ENCODE measurements around the gene PIK3R5. TPM values are rescaled to one million over a fixed set of nuclear protein-coding genes. Genes with fewer than 3 reads are reported as not detected.
A peak's percentile ranks its signal among the peaks of the same experiment; 100 is the strongest.

The PIK3R5 gene
- total RNA-seq, 1 experiment from 2014 or later: 5.9 TPM

GRCh38 chr17:8835106-8835505 is 130.4 kb downstream of the PIK3R5 start:
- Mint-ChIP-seq H3K4me1 (peaks cover 25% of the 10 kb centered on the region), H3K9me3 (0 out of 2 replicates have a peak, but pooled peaks cover 5% of the 10 kb centered on the region), H3K4me3 (no peak overlapping the region), H3K27ac (no peak overlapping the region), H3K27me3 (ENCODE audit: low read depth) (no peaks in the 10 kb centered on the region), H3K36me3 (no peaks in the 10 kb centered on the region)
- ATAC-seq (no peak), DNase-seq (ENCODE audit: low spot score) (no peak)
- POLR2A ChIA-PET: no interaction called here
- CTCF ChIA-PET: interaction anchor here (1.3 to 3.4 kb wide), 2 partner anchors 36 to 54 kb away, joined by 4 to 12 read pairs; partner anchors contain the start of gene MFSD6L
- TF ChIP-seq GRHL2 (CRISPR knock-in tag; IDR thresholded peaks at IDR 0.05; ENCODE audit: insufficient replicate concordance, severe bottlenecking): no peak
- no peak for TF ChIP-seq PRRX2 (CRISPR knock-in tag; IDR thresholded peaks at IDR 0.05)
- no peak for TF ChIP-seq ZNF423 (CRISPR knock-in tag; IDR thresholded peaks at IDR 0.05)

GRCh38 chr17:8832711-8833352 is 132.7 kb downstream of the PIK3R5 start:
- peak; percentile 87 for DNase-seq (ENCODE audit: low spot score)
- peaks cover 9% of the 10 kb centered on the region for H3K4me1 Mint-ChIP-seq
- H3K27me3 Mint-ChIP-seq (ENCODE audit: low read depth): no peaks in the 10 kb centered on the region
- H3K27ac Mint-ChIP-seq: no peak overlapping the region
- ChIA-PET CTCF (interaction anchor here (0.5 to 5.0 kb wide), 39 partner anchors 9 to 600 kb away, joined by 3 to 132 read pairs (median 5); partner anchors contain the start of genes MFSD6L and PIK3R5), POLR2A (no interaction called here)
- TF ChIP-seq, protein P1, sequence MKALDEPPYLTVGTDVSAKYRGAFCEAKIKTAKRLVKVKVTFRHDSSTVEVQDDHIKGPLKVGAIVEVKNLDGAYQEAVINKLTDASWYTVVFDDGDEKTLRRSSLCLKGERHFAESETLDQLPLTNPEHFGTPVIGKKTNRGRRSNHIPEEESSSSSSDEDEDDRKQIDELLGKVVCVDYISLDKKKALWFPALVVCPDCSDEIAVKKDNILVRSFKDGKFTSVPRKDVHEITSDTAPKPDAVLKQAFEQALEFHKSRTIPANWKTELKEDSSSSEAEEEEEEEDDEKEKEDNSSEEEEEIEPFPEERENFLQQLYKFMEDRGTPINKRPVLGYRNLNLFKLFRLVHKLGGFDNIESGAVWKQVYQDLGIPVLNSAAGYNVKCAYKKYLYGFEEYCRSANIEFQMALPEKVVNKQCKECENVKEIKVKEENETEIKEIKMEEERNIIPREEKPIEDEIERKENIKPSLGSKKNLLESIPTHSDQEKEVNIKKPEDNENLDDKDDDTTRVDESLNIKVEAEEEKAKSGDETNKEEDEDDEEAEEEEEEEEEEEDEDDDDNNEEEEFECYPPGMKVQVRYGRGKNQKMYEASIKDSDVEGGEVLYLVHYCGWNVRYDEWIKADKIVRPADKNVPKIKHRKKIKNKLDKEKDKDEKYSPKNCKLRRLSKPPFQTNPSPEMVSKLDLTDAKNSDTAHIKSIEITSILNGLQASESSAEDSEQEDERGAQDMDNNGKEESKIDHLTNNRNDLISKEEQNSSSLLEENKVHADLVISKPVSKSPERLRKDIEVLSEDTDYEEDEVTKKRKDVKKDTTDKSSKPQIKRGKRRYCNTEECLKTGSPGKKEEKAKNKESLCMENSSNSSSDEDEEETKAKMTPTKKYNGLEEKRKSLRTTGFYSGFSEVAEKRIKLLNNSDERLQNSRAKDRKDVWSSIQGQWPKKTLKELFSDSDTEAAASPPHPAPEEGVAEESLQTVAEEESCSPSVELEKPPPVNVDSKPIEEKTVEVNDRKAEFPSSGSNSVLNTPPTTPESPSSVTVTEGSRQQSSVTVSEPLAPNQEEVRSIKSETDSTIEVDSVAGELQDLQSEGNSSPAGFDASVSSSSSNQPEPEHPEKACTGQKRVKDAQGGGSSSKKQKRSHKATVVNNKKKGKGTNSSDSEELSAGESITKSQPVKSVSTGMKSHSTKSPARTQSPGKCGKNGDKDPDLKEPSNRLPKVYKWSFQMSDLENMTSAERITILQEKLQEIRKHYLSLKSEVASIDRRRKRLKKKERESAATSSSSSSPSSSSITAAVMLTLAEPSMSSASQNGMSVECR (CRISPR knock-in tag; IDR thresholded peaks at IDR 0.05; ENCODE audit: borderline replicate concordance): 0 out of 2 replicates have a peak, but pooled peaks have one; percentile 28
- TF ChIP-seq, protein P2, sequence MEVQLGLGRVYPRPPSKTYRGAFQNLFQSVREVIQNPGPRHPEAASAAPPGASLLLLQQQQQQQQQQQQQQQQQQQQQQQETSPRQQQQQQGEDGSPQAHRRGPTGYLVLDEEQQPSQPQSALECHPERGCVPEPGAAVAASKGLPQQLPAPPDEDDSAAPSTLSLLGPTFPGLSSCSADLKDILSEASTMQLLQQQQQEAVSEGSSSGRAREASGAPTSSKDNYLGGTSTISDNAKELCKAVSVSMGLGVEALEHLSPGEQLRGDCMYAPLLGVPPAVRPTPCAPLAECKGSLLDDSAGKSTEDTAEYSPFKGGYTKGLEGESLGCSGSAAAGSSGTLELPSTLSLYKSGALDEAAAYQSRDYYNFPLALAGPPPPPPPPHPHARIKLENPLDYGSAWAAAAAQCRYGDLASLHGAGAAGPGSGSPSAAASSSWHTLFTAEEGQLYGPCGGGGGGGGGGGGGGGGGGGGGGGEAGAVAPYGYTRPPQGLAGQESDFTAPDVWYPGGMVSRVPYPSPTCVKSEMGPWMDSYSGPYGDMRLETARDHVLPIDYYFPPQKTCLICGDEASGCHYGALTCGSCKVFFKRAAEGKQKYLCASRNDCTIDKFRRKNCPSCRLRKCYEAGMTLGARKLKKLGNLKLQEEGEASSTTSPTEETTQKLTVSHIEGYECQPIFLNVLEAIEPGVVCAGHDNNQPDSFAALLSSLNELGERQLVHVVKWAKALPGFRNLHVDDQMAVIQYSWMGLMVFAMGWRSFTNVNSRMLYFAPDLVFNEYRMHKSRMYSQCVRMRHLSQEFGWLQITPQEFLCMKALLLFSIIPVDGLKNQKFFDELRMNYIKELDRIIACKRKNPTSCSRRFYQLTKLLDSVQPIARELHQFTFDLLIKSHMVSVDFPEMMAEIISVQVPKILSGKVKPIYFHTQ (CRISPR knock-in tag; IDR thresholded peaks at IDR 0.05): no peak
- no peak for TF ChIP-seq STAT6 (CRISPR knock-in tag; conservative IDR thresholded peaks at IDR 0.05; ENCODE audit: low read depth)
- TF ChIP-seq CTCF (IDR thresholded peaks at IDR 0.05): peak; percentile 79
- peak; percentile 73 for TF ChIP-seq ZNF423 (CRISPR knock-in tag; IDR thresholded peaks at IDR 0.05)
- peak; percentile 75 for ATAC-seq
- H3K36me3 Mint-ChIP-seq: no peaks in the 10 kb centered on the region
- 0 out of 2 replicates have a peak, but pooled peaks cover 5% of the 10 kb centered on the region for H3K9me3 Mint-ChIP-seq
- H3K4me3 Mint-ChIP-seq: no peak overlapping the region

All from WTC11 (cell line).